WTC11 (cell line): ENCODE measurements around the gene PLXNA2. TPM values are rescaled to one million over a fixed set of nuclear protein-coding genes. Genes with fewer than 3 reads are reported as not detected.

Experiments used
- ATAC-seq: fragments of 200-7000 bp; cut with Tn5 transposase; 2 replicates; pipeline ENCODE4 v1.10.0; 2021; ENCODE audit warnings: mild to moderate bottlenecking, moderate library complexity
- CTCF ChIA-PET: fragments of 300-600 bp; sonication (Branson Sonifier 250); formaldehyde crosslinking; loops from one replicate; lab custom pipeline; 2021; ENCODE audit warnings: antibody characterized with exemption; lab: Charles Lee
- POLR2A ChIA-PET: fragments of 350-600 bp; sonication (Branson Sonifier 250); formaldehyde crosslinking; loops from one replicate; lab custom pipeline; 2021; ENCODE audit warnings: antibody characterized with exemption; lab: Charles Lee
- DNase-seq: peaks from one replicate; pipeline ENCODE4 v3.0.0; 2021; ENCODE audit warnings: low spot score
- H3K27ac Mint-ChIP-seq: 2 replicates; pipeline ENCODE4 v1.8.0; 2021; ENCODE audit warnings: mixed read lengths
- H3K27me3 Mint-ChIP-seq: 2 replicates; pipeline ENCODE4 v1.8.0; 2021; ENCODE audit warnings: low read depth, mild to moderate bottlenecking, moderate library complexity, mixed read lengths
- H3K36me3 Mint-ChIP-seq: 2 replicates; pipeline ENCODE4 v1.8.0; 2021; ENCODE audit warnings: mixed read lengths
- H3K4me1 Mint-ChIP-seq: 2 replicates; pipeline ENCODE4 v1.8.0; 2022; ENCODE audit warnings: mixed read lengths
- H3K4me3 Mint-ChIP-seq: 2 replicates; pipeline ENCODE4 v1.8.0; 2021; ENCODE audit warnings: mild to moderate bottlenecking, moderate library complexity, mixed read lengths
- H3K9me3 Mint-ChIP-seq: 2 replicates; pipeline ENCODE4 v1.8.0; 2021; ENCODE audit warnings: mixed read lengths
- ATF6 ChIP-seq: sonication (generic); formaldehyde crosslinking; IDR thresholded peaks from 2 replicates; pipeline ENCODE4 v1.8.1; 2023; ENCODE audit warnings: mild to moderate bottlenecking, missing genetic modification reagents
- CBFB ChIP-seq: sonication (generic); formaldehyde crosslinking; IDR thresholded peaks from 2 replicates; pipeline ENCODE4 v1.8.1; 2022; ENCODE audit warnings: mild to moderate bottlenecking, low read depth, missing genetic modification reagents
- CTCF ChIP-seq: fragments of 200-600 bp; IDR thresholded peaks from 2 replicates; pipeline ENCODE4 v1.8.0; 2022; ENCODE audit warnings: antibody characterized with exemption
- EMX1 ChIP-seq: fragments of 250-450 bp; sonication (Bioruptor Pico); IDR thresholded peaks from 2 replicates; pipeline ENCODE4 v1.8.0; 2021; ENCODE audit warnings: mild to moderate bottlenecking
- FOXK1 ChIP-seq: sonication (generic); formaldehyde crosslinking; IDR thresholded peaks from 2 replicates; pipeline ENCODE4 v1.8.0; 2022; ENCODE audit warnings: mild to moderate bottlenecking, moderate library complexity, missing genetic modification reagents
- KAT7 ChIP-seq: sonication (generic); formaldehyde crosslinking; IDR thresholded peaks from 2 replicates; pipeline ENCODE4 v1.8.1; 2023; ENCODE audit warnings: missing genetic modification reagents, mild to moderate bottlenecking, borderline replicate concordance
- MAX ChIP-seq: sonication (generic); formaldehyde crosslinking; IDR thresholded peaks from 2 replicates; pipeline ENCODE4 v1.8.0; 2022; ENCODE audit warnings: mild to moderate bottlenecking, missing genetic modification reagents
- MXD4 ChIP-seq: fragments of 250-450 bp; sonication (Bioruptor Pico); IDR thresholded peaks from 2 replicates; pipeline ENCODE4 v1.8.0; 2021; ENCODE audit warnings: mild to moderate bottlenecking, moderate library complexity, borderline replicate concordance
- NR3C1 ChIP-seq: sonication (generic); formaldehyde crosslinking; conservative IDR thresholded peaks from 2 replicates; pipeline ENCODE4 v1.8.1; 2023; ENCODE audit warnings: low read depth, mild to moderate bottlenecking, missing genetic modification reagents
- PRRX2 ChIP-seq: fragments of 250-450 bp; sonication (Bioruptor Pico); IDR thresholded peaks from 2 replicates; pipeline ENCODE4 v1.8.0; 2021; ENCODE audit warnings: mild to moderate bottlenecking
- TCF7 ChIP-seq: sonication (generic); formaldehyde crosslinking; IDR thresholded peaks from 2 replicates; pipeline ENCODE4 v1.8.0; 2022; ENCODE audit warnings: mild to moderate bottlenecking, low read depth, missing genetic modification reagents, moderate library complexity
- TEAD1 ChIP-seq: sonication (generic); formaldehyde crosslinking; IDR thresholded peaks from 2 replicates; pipeline ENCODE4 v1.8.0; 2022; ENCODE audit warnings: mild to moderate bottlenecking, missing genetic modification reagents
- TP53 ChIP-seq: sonication (generic); formaldehyde crosslinking; IDR thresholded peaks from 2 replicates; pipeline ENCODE4 v1.8.1; 2023; ENCODE audit warnings: mild to moderate bottlenecking, missing genetic modification reagents
- ZNF671 ChIP-seq: fragments of 250-450 bp; sonication (Bioruptor Pico); IDR thresholded peaks from 2 replicates; pipeline ENCODE4 v1.8.0; 2021; ENCODE audit warnings: mild to moderate bottlenecking
- total RNA-seq: library from RNA; stranded (reverse); gene quantifications from 3 replicates; pipeline ENCODE4 v1.2.3, GENCODE V29; 2021
- TF ChIP-seq, protein P1 (sequence below): sonication (generic); formaldehyde crosslinking; IDR thresholded peaks from 2 replicates; pipeline ENCODE4 v1.8.0; 2022; ENCODE audit warnings: mild to moderate bottlenecking, missing genetic modification reagents

Gene PLXNA2
- total RNA-seq, 1 experiment from 2014 or later, result 4.2 TPM

DNA sequence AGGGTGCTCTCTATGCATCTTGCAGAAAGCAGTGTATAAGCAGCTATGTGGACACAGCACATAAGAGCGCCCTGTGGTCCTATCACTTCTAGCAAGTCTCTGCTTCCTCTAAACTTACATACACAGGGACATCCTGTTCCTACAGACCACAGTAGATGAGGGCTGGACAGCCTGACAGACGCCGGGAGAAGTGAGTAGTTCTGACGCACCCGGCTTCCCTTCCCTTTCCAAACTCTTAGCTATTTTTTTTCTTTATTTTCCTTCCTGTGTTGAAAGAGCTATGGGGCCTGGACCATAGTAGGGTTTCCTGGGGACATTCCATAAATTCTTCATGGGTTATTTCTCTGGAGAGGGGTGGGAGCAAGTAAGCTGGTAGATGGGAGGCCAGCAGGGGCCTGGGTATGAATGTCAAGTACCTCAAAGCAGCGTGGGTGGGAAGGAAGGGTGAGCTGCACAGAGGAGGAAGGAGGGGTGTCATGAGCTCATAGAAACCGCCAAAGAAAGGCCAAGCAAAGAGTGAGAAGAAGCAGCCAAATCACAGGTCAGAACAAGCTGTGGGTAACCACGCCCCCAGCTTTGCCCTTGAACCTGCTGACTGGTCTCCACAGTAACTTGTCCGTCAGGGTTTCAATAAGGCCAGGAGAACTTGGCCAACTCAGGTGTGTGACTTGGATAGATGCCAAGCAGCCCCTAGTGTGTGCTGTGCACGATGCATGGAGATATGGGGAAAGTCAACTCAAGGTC lies 36.6 kb downstream of the PLXNA2 start:
- CTCF ChIA-PET, result interaction anchor here (1.6 to 2.4 kb wide), 2 partner anchors 10 to 210 kb away, joined by 3 to 8 read pairs; no protein-coding TSS in a partner anchor
- Mint-ChIP-seq H3K27ac (no peak overlapping the region), H3K36me3 (no peaks in the 10 kb centered on the region), H3K4me1 (peaks cover 15% of the 10 kb centered on the region), H3K27me3 (no peaks in the 10 kb centered on the region), H3K4me3 (no peak overlapping the region), H3K9me3 (no peaks in the 10 kb centered on the region)
- peak; percentile 43 for ATAC-seq
- POLR2A ChIA-PET, result no interaction called here
- TF ChIP-seq, protein P1, sequence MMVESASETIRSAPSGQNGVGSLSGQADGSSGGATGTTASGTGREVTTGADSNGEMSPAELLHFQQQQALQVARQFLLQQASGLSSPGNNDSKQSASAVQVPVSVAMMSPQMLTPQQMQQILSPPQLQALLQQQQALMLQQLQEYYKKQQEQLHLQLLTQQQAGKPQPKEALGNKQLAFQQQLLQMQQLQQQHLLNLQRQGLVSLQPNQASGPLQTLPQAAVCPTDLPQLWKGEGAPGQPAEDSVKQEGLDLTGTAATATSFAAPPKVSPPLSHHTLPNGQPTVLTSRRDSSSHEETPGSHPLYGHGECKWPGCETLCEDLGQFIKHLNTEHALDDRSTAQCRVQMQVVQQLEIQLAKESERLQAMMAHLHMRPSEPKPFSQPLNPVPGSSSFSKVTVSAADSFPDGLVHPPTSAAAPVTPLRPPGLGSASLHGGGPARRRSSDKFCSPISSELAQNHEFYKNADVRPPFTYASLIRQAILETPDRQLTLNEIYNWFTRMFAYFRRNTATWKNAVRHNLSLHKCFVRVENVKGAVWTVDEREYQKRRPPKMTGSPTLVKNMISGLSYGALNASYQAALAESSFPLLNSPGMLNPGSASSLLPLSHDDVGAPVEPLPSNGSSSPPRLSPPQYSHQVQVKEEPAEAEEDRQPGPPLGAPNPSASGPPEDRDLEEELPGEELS (CRISPR knock-in tag), result no peak
- TF ChIP-seq TEAD1 (CRISPR knock-in tag) (no peak), ZNF671 (CRISPR knock-in tag) (no peak), TCF7 (CRISPR knock-in tag) (no peak)
- no peak for DNase-seq

DNA sequence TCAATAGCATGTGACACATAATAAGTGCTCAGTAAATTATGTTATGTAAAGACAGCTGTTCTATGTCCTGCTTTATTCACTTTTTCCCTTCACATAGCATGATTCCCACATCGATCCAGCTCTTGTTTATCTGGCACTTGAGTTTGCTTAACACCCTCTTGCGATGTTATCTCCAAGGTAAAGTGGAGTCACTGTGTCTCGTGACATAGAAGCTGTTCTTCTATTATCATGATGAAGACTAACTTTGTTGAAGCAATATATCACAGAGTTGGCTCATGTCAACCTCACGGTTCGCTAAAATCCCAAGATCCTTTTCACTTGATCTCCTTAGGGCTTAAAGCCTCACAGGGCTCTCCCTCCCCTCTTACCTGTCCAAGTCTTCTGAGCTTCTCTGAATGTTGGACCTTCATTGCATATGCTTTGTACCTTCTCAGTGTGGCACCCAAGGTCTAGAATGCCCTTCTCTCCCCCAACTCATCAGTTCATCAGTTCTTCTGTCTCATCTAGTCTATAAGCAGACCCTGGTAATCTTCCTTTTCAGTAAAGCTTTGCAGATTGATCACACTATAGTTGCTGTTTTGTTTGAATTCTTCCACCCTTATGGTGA lies 38.0 kb downstream of the PLXNA2 start:
- Mint-ChIP-seq H3K27ac (no peak overlapping the region), H3K9me3 (no peaks in the 10 kb centered on the region), H3K4me3 (no peak overlapping the region), H3K4me1 (peaks cover 24% of the 10 kb centered on the region), H3K27me3 (no peaks in the 10 kb centered on the region), H3K36me3 (no peaks in the 10 kb centered on the region)
- ATAC-seq, result no peak
- CTCF ChIA-PET, result interaction anchor here (2.0 to 2.4 kb wide), 2 partner anchors 32 to 208 kb away, joined by 5 to 8 read pairs; no protein-coding TSS in a partner anchor
- POLR2A ChIA-PET, result interaction anchor here (0.6 kb wide), 1 partner anchor 26 kb away, joined by 3 read pairs; no protein-coding TSS in a partner anchor
- DNase-seq, result no peak
- TF ChIP-seq ATF6 (CRISPR knock-in tag) (no peak), MAX (no peak)

GRCh38 chr1:208205216-208206013 lies 38.8 kb downstream of the PLXNA2 start:
- ChIA-PET CTCF (interaction anchor here (2.0 kb wide), 1 partner anchor 33 kb away, joined by 5 read pairs; no protein-coding TSS in a partner anchor), POLR2A (no interaction called here)
- no peak for TF ChIP-seq EMX1 (CRISPR knock-in tag)
- Mint-ChIP-seq H3K27me3 (no peaks in the 10 kb centered on the region), H3K36me3 (no peaks in the 10 kb centered on the region), H3K4me1 (peaks cover 24% of the 10 kb centered on the region), H3K4me3 (no peak overlapping the region), H3K27ac (no peak overlapping the region), H3K9me3 (no peaks in the 10 kb centered on the region)
- DNase-seq (no peak), ATAC-seq (no peak)

GRCh38 chr1:208204779-208205178 lies 39.4 kb downstream of the PLXNA2 start:
- no peak for ATAC-seq
- CTCF ChIA-PET, result interaction anchor here (2.0 kb wide), 1 partner anchor 34 kb away, joined by 5 read pairs; no protein-coding TSS in a partner anchor

More at GRCh38 chr1:208204779-208205178, 39.4 kb downstream of the PLXNA2 start:
- Mint-ChIP-seq H3K4me3 (no peak overlapping the region), H3K36me3 (no peaks in the 10 kb centered on the region)
- TF ChIP-seq FOXK1 (CRISPR knock-in tag) (no peak), MXD4 (CRISPR knock-in tag) (no peak), CBFB (CRISPR knock-in tag) (no peak), TEAD1 (CRISPR knock-in tag) (no peak), NR3C1 (CRISPR knock-in tag) (no peak), KAT7 (no peak), CTCF (no peak), PRRX2 (CRISPR knock-in tag) (no peak), TP53 (CRISPR knock-in tag) (no peak)
- TF ChIP-seq, all 79 proteins: peak for 0
- Mint-ChIP-seq H3K27ac (no peak overlapping the region), H3K4me1 (peaks cover 24% of the 10 kb centered on the region), H3K9me3 (no peaks in the 10 kb centered on the region), H3K27me3 (no peaks in the 10 kb centered on the region)
- no peak for DNase-seq
- POLR2A ChIA-PET, result no interaction called here
